CD4-positive, alpha-beta T cell treated with Interleukin-17A for 1 hour (primary cell): ENCODE data around the gene SNX8.
"Not testable (repeated sequence)": the region's sequence is repeated elsewhere in the genome, so short reads cannot be mapped to it uniquely, and the experiment has no call there.

ENCODE experiments used
- DNase-seq: peaks from one replicate; pipeline ENCODE4 v3.0.0-alpha.2; 2020

SNX8 gene

GRCh38 chr7:2326951-2327350, 12.7 kb upstream of the SNX8 start:
- no peak for DNase-seq

GRCh38 chr7:2325162-2325561, 10.9 kb upstream of the SNX8 start:
- DNase-seq = no peak

DNA sequence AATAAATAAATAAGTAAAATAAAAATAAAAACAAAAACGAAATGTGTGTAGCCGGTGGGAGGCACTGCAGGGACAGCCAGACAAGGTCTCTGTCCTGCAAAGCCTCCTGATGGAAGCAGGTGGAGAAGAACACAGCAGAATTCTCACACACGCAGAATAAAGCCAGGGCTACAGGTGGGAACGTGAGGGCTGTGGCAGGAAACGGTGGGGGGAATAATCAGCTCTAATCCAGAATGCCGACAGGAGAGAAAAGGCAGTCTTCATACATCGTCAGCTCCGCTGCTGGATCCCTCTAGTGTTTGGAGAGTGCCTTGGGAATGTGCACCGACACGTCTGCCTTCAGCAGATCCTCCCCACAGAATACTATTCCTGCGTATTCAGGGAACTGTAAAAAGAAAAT, 6.8 kb upstream of the SNX8 start:
- DNase-seq = no peak

DNA sequence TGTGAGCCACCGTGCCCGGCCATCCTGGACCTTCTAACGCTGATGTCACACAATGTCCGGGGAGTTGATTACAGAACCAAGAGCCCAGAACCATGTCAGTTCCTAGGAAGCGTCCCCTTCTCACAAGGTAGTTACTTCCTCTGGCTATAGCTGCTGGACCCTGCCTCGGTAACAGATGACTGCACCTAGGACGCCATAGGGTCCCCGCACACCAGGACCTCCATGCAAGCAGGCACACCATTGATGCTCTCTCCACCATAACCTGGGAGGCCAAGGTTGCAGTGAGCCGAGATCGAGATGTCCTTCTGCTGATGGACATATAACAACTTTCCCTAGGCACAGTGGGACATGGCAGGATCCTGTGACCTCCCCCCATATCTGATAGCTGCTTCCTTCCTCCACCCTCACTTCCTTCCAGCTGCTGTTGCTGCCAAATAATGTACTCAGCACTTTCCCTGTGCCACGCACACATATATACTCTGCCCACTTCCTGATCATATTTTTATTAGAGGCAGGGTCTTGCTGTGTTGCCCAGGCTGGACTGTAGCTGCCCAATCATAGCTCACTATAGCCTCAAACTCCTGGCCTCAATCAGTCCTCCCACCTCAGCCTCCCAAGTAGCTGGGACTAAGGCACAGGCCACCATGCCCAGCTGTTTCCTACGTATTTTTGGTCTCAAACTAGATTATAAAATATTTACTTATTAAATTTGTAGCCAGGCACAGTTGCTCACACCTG, 3.5 kb upstream of the SNX8 start:
- no peak for DNase-seq

DNA sequence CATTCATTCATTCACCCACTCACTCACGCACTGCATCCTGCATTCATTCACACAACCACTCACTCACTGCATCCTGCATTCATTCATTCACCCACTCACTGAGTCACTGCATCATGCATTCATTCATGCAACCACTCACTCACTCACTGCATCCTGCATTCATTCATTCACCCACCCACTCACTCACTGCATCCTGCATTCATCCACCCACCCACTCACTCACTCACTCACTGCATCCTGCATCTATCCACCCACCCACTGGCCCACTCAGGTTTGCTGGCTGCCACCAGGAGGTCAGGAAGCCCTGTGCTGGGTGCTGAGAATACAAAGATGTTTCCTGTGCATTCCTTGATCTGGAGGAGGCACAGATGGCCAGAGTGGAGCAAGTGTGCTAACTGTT, 2.3 kb upstream of the SNX8 start:
- DNase-seq = no peak

- no peak for DNase-seq
These were observed 1.5 kb upstream of the SNX8 start for GRCh38 chr7:2315787-2316186.

GRCh38 chr7:2314956-2315530, 802 bp upstream of the SNX8 start:
- DNase-seq = not testable (repeated sequence)

DNA sequence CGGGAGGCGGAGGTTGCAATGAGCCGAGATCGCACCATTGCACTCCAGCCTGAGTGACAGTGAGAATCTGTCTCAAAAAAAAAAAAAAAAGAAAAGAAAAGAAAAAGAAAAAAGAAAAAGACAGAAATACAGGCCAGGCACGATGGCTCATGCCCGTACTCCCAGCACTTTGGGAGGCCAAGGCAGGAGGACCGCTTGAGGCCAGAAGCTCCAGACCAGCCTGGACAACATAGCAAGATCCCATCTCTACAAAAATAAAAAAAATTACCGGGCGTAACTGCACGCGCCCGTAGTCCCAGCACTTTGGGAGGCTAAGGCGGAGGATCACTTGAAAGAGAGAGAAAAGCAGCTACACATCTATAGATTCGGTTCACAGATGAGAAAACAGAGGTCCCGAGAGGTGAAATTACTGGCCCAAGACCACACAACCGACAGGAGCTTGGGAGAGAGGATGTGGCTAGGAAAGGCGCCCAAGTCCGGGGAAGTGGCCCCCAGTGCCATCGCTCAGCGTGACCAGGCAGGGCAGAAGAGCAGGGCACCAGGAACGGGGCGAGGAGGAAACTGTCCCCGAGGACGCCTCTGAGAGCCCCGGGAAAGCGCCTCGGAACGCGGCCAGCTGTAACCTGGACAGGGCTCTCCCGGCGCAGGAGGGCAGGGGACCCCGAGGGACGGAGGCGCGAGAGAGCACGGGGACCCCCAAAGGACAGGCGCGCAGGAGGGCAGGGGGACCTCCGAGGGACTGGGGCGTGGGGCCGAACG, 612 bp downstream of the SNX8 start:
- no peak for DNase-seq

GRCh38 chr7:2312267-2312929, 1.8 kb downstream of the SNX8 start:
- no peak for DNase-seq

- DNase-seq = no peak
These were observed 4.3 kb downstream of the SNX8 start for GRCh38 chr7:2309889-2310331.

DNA sequence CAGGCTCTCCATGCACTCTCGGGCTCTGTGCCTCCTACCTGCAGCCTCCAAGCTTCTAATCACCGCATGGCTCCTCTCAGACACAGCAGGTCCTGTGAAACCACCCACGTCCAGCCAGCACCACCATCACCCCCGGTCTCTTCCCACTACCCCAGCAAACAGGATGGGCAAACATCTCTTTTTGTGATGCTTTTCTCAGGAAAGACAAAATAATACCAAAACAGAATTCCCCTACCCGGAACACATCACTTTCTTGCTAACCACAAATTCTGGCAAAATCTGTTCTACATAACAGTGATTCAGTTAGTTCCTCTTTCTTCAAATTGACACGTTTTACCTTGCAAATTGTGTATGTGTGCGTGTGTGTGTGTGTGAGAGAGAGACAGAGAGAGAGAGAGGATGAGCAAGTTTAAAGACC, 6.5 kb downstream of the SNX8 start:
- DNase-seq = no peak

DNA sequence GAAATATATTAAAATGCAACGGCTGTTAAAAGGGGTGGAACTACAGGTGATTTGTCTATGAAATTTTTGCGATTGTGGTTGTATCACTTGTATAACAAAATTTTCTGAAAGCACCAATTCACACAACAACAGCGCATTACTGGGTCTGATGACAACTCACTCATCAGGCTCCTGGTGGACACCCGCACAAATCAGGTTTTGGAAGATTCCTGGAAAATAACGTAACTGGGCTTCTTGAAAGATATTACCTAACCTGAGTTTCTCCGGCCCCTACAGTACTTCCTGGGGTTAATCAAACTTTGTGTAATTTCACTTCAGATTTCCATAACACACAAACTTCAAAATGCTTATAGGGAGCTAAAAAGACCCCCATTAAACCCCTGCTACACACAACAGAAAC, 7.6 kb downstream of the SNX8 start:
- DNase-seq = no peak

DNA sequence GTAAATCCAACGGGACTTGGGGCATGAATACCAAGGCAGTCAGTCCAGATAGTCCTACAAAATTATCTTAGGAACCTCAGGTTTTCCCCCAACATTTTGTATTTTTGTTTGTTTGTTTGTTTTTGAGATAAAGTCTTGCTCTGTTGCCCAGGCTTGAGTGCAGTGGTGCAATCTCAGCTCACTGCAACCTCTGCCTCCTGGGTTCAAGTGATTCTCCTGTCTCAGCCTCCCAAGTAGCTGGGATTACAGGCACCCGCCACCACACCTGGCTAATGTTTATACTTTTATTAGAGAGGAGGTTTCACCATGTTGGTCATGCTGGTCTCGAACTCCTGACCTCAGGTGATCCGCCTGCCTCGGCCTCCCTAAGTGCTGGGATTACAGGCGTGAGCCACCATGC, 9.0 kb downstream of the SNX8 start:
- not testable (repeated sequence) for DNase-seq

DNA sequence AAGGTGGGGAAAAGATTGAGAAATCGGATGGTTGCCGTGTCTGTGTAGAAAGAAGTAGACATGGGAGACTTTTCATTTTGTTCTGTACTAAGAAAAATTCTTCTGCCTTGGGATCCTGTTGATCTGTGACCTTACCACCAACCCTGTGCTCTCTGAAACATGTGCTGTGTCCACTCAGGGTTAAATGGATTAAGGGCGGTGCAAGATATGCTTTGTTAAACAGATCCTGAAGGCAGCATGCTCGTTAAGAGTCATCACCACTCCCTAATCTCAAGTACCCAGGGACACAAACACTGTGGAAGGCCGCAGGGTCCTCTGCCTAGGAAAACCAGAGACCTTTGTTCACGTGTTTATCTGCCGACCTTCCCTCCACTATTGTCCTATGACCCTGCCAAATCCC, 10.7 kb downstream of the SNX8 start:
- not testable (repeated sequence) for DNase-seq

- not testable (repeated sequence) for DNase-seq
These were observed 11.4 kb downstream of the SNX8 start for GRCh38 chr7:2302743-2303397.

- no peak for DNase-seq
These were observed 12.8 kb downstream of the SNX8 start for GRCh38 chr7:2301511-2301863.

GRCh38 chr7:2299870-2300512, 14.2 kb downstream of the SNX8 start:
- no peak for DNase-seq

GRCh38 chr7:2299131-2299829, 15.0 kb downstream of the SNX8 start:
- no peak for DNase-seq

- DNase-seq = no peak
These were observed 17.4 kb downstream of the SNX8 start for GRCh38 chr7:2296832-2297231.

DNA sequence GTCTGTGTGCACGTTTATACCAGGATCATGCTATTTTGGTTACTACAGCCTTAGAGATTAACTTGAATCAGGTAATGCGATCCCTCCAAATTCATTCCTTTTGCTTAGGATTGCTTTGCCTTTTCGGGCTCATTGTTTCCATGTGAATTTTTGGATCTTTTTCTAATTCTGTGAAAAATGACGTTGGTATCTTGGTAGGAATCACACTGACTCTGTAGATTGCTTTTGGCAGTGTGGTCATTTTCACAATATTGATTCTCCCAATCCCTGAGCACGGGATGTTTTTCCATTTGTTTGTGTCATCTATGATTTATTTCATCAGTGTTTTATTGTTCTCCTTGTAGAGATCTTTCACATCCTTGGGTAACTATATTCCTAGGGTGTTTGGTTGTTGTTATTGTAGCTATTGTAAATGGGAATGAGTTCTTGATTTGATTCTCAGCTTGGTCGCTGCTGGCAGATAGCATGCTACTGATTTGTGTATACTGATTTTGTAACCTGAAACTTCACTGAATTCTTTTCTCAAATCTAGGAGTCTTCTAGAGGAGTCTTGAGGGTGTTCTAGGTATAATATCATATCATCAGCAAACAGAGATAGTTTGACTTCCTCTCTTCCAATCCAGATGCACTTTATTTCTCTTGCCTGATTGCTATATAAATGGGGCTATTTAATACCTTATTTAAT, 18.2 kb downstream of the SNX8 start:
- DNase-seq = no peak

DNA sequence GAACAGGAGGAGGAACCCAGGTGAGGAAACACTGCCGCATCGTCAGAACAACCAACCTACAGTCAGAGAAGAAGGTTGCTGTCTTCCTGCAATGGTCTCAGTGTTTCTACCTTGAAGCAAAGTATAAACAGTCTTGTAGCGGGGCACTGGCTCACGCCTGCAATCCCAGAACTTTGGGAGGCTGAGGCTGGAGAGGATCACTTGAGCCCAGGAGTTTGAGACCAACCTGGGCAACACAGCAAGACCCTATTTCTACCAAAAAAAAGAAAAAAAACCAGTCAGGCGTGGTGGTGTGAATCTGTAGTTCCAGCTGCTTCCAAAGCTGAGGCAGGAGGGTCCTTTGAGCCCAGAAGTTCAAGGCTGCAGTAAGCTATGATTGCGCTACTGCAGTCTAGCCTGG, 23.4 kb downstream of the SNX8 start:
- no peak for DNase-seq
